GM21786 (cell line): ENCODE measurements around the gene NPAS2.

ENCODE experiments used
- ATAC-seq: cut with Tn5 transposase; IDR thresholded peaks from one replicate; pipeline ENCODE4 v1.9.1; 2021; ENCODE audit not compliant: unreplicated experiment

NPAS2 gene

GRCh38 chr2:100962366-100963025 is 142.6 kb downstream of the NPAS2 start:
- no peak for ATAC-seq

GRCh38 chr2:100963026-100963375 is 143.1 kb downstream of the NPAS2 start:
- no peak for ATAC-seq

- ATAC-seq: no peak
Measured at GRCh38 chr2:100964222-100964621, 144.3 kb downstream of the NPAS2 start.

DNA sequence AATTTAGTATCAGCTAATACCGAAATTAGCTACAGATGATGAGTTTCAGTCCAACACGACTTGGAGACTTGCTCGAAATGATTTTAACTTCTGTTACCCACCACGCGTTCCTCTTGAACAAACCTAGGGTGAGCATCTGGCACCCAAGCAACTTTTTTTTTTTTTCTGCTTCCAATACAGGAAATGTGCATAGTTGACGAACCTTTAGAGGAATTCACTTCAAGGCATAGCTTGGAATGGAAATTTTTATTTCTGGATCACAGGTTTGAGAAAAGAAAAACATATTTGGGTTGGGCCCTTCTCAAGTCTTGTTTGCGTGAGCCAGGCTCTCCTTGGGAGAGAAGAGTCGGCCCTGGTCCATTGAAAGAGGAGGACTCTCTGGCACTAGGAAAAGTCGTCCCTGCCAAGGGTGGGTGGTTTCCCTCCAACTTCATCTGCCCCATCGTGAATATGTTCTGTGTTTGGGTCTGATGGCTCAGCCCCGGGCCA is 144.8 kb downstream of the NPAS2 start:
- no peak for ATAC-seq

DNA sequence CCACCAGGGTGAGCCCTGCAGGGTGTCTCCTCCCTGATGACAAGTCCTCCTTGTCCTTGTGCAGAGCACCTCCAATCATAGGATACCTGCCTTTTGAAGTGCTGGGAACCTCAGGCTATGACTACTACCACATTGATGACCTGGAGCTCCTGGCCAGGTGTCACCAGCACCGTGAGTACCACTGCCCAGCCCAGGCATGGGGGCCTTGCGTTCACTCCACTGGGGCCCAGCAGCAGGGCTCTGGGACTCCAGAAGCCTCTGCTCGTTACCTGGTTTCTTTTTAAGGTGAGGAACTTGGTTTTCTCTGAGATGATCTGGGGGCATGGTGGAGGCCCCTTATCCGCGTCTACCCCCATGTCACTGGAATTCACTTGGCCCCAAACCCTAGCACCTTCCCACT is 145.7 kb downstream of the NPAS2 start:
- no peak for ATAC-seq

GRCh38 chr2:100967716-100968115 is 147.8 kb downstream of the NPAS2 start:
- ATAC-seq: no peak

DNA sequence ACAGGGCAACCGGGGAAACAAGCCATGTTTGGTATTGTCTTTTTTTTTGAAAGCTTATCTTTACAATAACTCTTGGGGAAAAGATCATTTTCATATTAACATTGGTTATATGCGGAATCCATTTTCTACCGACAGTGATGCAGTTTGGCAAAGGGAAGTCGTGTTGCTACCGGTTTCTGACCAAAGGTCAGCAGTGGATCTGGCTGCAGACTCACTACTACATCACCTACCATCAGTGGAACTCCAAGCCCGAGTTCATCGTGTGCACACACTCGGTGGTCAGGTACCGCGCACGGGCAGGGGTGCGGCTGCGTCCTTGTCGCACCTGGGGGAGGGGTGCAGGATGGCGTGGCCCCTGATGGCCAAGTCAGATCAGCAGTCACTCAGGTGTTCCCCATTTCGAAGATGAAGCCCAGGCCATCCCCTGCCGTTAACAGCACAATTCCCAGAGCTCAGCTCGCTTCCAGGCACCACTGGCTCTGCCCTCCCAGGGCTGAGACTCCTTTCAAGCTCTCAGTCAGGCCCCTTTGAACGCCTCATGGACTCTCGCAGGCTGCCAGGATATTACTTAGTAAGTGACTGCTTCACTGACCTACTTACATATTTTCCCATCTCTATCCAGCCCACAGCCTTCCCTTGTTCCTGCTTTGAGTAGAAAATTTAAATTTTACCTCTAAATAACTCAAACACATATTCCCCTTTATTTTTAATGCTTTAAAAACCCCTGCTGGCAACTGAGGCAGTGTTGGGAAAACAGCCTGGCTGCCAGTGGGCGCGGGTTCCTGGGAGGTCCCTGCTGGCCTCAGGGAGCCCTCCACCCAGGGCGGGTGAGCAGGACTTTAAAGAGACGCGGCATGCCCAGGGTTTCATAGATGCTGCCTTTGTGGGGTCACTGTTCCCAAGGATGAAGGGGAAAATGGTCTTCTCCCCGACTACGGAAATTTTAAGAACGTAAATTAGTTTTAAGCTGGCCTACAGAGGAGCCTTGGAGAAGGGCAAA is 148.5 kb downstream of the NPAS2 start:
- no peak for ATAC-seq

GRCh38 chr2:100969998-100970397 is 150.1 kb downstream of the NPAS2 start:
- ATAC-seq: no peak

GRCh38 chr2:100971221-100971620 is 151.3 kb downstream of the NPAS2 start:
- ATAC-seq: no peak

DNA sequence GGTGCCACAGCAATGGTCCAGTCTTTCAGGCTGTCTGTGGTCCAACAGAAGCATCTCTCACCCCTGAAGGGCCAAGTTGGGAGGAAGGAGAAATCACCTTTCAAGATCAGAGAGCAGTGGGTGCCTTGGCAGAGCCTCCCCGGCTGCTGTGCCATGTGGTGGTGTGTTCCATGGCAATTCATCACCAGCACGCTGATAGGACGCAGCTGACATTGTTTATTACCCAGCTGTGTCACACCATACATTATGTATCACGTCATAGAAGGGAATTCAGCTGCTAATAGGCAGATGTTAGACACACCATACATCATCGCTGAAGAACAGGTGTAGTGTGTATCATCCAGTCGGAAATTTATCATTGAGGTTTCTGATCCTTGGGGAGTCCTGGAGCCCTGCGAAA is 152.5 kb downstream of the NPAS2 start:
- no peak for ATAC-seq

DNA sequence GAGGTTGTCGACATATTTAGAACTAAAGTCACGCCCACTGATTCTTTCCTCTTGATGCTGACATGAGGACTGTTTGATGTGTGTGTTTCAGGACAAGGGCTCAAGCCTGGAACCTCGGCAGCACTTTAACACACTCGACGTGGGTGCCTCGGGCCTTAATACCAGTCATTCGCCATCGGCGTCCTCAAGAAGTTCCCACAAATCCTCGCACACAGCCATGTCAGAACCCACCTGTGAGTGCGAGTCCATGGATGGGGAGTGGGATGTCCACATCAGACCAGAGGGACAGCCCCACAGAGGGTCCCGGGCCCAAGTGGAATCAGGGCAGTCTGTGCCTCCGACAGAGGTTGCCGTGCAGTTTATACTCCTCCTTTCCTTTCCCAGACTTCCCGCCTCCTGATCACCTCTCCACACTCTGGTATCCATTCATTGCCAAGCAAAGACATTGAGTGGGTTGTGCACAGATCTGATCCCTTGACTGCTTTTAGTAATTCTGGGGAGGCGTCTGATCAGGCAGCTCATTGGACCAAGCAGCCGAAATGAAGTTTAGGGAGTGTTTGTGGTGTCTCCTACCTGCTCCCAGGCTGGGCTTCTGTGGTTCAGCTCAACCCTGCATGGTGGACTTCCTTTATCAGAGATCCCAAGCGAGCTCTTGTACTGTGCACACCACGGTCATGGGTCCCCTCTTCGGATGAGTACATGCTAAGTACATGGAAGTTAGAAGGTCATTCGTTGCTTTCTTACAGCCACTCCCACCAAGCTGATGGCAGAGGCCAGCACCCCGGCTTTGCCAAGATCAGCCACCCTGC is 155.0 kb downstream of the NPAS2 start:
- no peak for ATAC-seq

DNA sequence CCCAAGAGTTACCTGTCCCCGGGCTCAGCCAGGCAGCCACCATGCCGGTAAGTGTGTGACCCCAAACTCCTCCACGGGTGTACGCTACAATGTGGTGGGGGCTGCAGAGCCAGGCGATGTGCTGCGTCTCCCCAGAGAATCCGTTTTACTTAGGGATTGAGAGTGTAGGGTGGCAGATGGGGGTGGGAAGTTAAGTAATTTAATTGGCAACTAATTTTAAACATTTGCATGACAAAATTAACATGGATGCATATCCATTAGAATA is 155.5 kb downstream of the NPAS2 start:
- ATAC-seq: no peak

- no peak for ATAC-seq
Measured at GRCh38 chr2:100976061-100976460, 156.1 kb downstream of the NPAS2 start.

GRCh38 chr2:100976645-100977391 is 156.9 kb downstream of the NPAS2 start:
- ATAC-seq: peak; percentile 80

DNA sequence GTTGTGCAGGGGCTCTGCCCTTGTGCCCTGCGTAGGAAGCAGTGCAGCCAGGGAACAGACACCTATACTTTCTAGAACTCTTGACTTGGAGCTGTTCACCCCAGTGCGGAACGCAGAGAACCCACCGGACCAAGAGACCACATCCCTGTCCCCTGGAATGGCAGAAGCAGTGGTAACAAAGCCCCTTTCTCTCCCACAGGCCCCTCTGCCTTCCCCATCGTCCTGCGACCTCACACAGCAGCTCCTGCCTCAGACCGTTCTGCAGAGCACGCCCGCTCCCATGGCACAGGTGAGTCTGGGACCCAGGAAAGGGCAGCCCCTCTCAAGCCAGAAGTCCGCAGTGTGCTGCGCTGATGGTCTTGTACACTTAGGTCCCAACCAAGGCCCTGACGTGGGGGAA is 157.6 kb downstream of the NPAS2 start:
- ATAC-seq: no peak

- no peak for ATAC-seq
Measured at GRCh38 chr2:100978582-100979191, 158.7 kb downstream of the NPAS2 start.

DNA sequence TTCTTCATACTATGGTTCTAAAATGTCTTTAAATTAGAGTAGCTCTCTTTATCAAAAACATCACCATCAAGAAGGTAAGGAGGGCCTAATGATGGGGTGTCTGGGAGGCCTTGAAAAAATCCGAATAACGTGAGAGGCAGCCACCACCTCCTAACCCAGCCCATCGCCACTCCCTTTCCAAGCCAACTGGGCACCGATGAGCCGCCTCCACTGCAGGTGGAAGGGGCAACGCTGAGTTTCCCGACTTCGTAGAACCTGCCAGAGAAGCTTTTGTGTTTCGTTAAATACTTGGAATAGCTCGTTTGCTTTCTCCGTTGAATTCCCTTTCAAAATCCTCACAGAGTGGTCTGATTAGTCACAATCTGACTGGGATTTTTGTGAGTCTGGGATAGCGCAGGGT is 160.1 kb downstream of the NPAS2 start:
- no peak for ATAC-seq

GRCh38 chr2:100981011-100981410 is 161.1 kb downstream of the NPAS2 start:
- no peak for ATAC-seq

DNA sequence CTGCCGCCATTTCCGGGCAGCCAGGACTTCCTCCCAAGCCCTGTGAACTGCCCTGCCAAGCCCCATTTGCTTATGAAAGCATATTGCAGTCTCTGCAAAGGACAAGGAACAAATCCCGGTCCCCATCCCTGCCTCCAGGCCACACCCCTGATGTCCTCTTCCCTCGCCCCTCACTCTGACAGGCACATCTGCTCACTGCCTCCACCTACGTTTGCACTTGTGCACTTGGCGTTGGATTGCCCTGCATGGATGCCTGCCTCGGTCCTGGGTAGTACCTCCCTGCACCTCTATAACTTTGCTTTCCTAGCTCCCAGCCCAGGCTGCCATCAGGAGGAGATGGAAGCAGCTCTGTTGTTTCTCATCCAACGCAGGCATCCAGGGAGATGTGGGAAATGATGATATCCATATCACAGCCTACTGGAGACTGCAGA is 162.5 kb downstream of the NPAS2 start:
- no peak for ATAC-seq

DNA sequence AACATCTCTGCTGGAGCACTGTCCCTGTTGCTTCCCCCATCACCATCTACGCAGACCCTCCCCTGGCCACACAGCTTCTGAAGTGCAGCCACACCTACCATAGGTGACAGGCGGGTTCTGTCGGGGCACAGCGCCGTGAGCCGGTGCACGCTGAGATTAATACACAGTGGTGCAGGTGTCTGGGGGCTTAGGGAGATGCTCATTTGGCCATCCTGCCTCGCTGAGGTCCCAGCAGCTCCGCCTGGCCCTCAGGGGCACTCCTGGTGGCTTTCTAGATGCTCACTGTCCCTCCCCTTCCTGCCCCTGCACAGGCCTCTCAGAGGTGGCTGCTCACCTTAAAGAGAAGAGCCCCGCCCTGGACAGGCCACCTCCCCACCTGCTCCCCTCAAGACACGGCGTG is 163.3 kb downstream of the NPAS2 start:
- ATAC-seq: no peak
